Measurements from ENCODE around the gene AKAIN1. TPM values are rescaled to one million over a fixed set of nuclear protein-coding genes. Genes with fewer than 3 reads are reported as not detected.

Gene AKAIN1
- polyA plus RNA-seq, 1 donor from 2014 or later, result not detected

DNA sequence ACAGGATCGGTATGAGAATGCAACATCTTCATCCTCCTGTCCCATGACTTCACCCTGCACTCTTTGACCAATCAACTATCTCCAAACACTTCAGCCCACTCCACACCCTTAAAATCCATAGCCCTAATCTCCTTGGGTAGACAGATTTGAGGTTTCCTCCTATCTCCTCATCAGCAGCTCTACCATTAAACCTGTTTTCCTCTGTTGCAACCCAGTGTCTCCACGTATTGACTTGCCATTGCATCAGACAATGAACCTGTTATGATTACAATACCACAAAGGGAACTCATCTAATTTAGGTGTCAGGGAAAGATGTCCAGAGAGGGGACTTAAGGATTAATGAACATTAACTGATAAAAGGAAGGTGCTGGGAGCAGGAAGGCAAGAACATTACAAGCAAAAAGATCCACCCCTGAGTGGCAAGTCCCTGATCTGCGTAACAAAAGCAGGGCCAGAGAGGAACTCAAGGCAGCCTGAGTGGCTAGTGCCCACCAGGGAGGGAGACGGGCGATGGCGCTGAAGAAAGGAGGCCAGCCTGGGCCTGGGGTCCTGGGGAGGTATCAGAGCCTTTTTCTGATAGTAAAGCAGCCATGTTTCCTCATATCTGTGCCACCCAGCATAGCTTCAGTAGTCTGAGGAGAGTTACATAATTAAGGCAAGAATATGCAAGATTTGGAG, 44.6 kb downstream of the AKAIN1 start:
- H3K9me3 ChIP-seq (ENCODE audit: low read length), result no peaks in the 10 kb centered on the region
- TF ChIP-seq POLR2AphosphoS5 (IDR thresholded peaks at IDR 0.05) (no peak), RAD21 (conservative IDR thresholded peaks at IDR 0.05) (no peak), CTCF (IDR thresholded peaks at IDR 0.05; ENCODE audit: poor library complexity, severe bottlenecking) (no peak), MXI1 (conservative IDR thresholded peaks at IDR 0.05; ENCODE audit: poor library complexity, severe bottlenecking) (no peak)
- no peak overlapping the region for H3K4me2 ChIP-seq (ENCODE audit: low read length)
- H2AFZ ChIP-seq (ENCODE audit: low read depth, low read length), result no peak overlapping the region
- no peak overlapping the region for H3K4me3 ChIP-seq (ENCODE audit: low read length)
- no peak overlapping the region for H3K27ac ChIP-seq (ENCODE audit: low read length)
- no peaks in the 10 kb centered on the region for H3K79me2 ChIP-seq (replicated peaks; ENCODE audit: insufficient read depth, low read length)
- no peaks in the 10 kb centered on the region for H4K20me1 ChIP-seq (ENCODE audit: insufficient read depth)
- no peaks in the 10 kb centered on the region for H3F3A ChIP-seq (ENCODE audit: insufficient read depth, low read length, poor library complexity, severe bottlenecking)
- no peak overlapping the region for H3K9ac ChIP-seq (ENCODE audit: low read length)
- no peaks in the 10 kb centered on the region for H3K36me3 ChIP-seq (ENCODE audit: insufficient read depth, low read length)
- H3K9me2 ChIP-seq (ENCODE audit: insufficient read depth, low read length), result no peaks in the 10 kb centered on the region
- H3K27me3 ChIP-seq (ENCODE audit: insufficient read depth, low read depth, low read length), result no peaks in the 10 kb centered on the region

DNA sequence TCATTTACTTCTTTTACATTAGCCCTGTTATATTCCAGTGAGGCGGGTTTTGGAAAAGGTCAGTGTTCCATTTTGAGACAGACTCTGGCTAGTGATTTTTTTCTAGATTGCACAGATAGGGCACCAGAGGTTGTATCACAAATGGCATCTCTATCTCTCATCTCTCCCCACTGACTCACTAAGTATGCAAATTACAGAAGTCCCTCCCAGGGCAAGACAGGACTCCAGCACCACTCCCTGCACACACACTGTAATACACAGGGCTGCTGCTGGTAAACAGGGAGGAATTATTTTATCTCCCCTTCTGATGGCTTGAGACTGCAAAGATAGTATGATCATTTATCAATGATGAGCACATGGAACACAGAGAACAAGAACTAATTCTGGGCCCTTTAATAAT, 46.2 kb downstream of the AKAIN1 start:
- Histone ChIP-seq H3K4me2 (ENCODE audit: low read length) (no peak overlapping the region), H2AFZ (ENCODE audit: low read depth, low read length) (no peak overlapping the region), H3K27me3 (ENCODE audit: insufficient read depth, low read depth, low read length) (no peaks in the 10 kb centered on the region), H3K27ac (ENCODE audit: low read length) (no peak overlapping the region), H3F3A (ENCODE audit: insufficient read depth, low read length, poor library complexity, severe bottlenecking) (no peaks in the 10 kb centered on the region), H3K79me2 (replicated peaks; ENCODE audit: insufficient read depth, low read length) (no peaks in the 10 kb centered on the region), H3K9ac (ENCODE audit: low read length) (no peak overlapping the region), H4K20me1 (ENCODE audit: insufficient read depth) (no peaks in the 10 kb centered on the region), H3K36me3 (ENCODE audit: insufficient read depth, low read length) (no peaks in the 10 kb centered on the region), H3K9me2 (ENCODE audit: insufficient read depth, low read length) (no peaks in the 10 kb centered on the region), H3K4me3 (ENCODE audit: low read length) (no peak overlapping the region), H3K9me3 (ENCODE audit: low read length) (no peaks in the 10 kb centered on the region)
- no peak for TF ChIP-seq TAF1 (IDR thresholded peaks at IDR 0.05; ENCODE audit: low read depth)
- TF ChIP-seq POLR2AphosphoS5 (IDR thresholded peaks at IDR 0.05), result no peak
- TF ChIP-seq SMC3 (conservative IDR thresholded peaks at IDR 0.05; ENCODE audit: poor library complexity), result no peak

GRCh38 chr18:5146093-5146492, 51.0 kb downstream of the AKAIN1 start:
- Histone ChIP-seq H3K9me3 (ENCODE audit: low read length) (no peaks in the 10 kb centered on the region), H3K79me2 (replicated peaks; ENCODE audit: insufficient read depth, low read length) (no peaks in the 10 kb centered on the region), H3K9me2 (ENCODE audit: insufficient read depth, low read length) (no peaks in the 10 kb centered on the region), H3K4me3 (ENCODE audit: low read length) (no peak overlapping the region), H3K27me3 (ENCODE audit: insufficient read depth, low read depth, low read length) (no peaks in the 10 kb centered on the region), H3F3A (ENCODE audit: insufficient read depth, low read length, poor library complexity, severe bottlenecking) (no peaks in the 10 kb centered on the region), H3K36me3 (ENCODE audit: insufficient read depth, low read length) (no peaks in the 10 kb centered on the region), H4K20me1 (ENCODE audit: insufficient read depth) (no peaks in the 10 kb centered on the region), H3K4me2 (ENCODE audit: low read length) (no peak overlapping the region), H3K9ac (ENCODE audit: low read length) (no peak overlapping the region), H2AFZ (ENCODE audit: low read depth, low read length) (no peak overlapping the region), H3K27ac (ENCODE audit: low read length) (no peak overlapping the region)
- TF ChIP-seq RAD21 (conservative IDR thresholded peaks at IDR 0.05) (no peak), EZH2 (IDR thresholded peaks at IDR 0.05; ENCODE audit: borderline replicate concordance, insufficient read depth, low read length, poor library complexity, severe bottlenecking) (no peak), REST (IDR thresholded peaks at IDR 0.05; ENCODE audit: borderline replicate concordance) (no peak), MXI1 (conservative IDR thresholded peaks at IDR 0.05; ENCODE audit: poor library complexity, severe bottlenecking) (no peak), EP300 (conservative IDR thresholded peaks at IDR 0.05; ENCODE audit: poor library complexity, severe bottlenecking) (no peak), TAF1 (IDR thresholded peaks at IDR 0.05; ENCODE audit: low read depth) (no peak), POLR2AphosphoS5 (IDR thresholded peaks at IDR 0.05) (no peak), SMC3 (conservative IDR thresholded peaks at IDR 0.05; ENCODE audit: poor library complexity) (no peak), CTCF (IDR thresholded peaks at IDR 0.05; ENCODE audit: poor library complexity, severe bottlenecking) (no peak)
